EL (cell line): ENCODE results near the gene RPGR.
A peak's percentile ranks its signal among the peaks of the same experiment; 100 is the strongest.

Experiments used
- DNase-seq: peaks from one replicate; pipeline ENCODE4 v3.0.0-alpha.2; 2016

RPGR gene, protein sequence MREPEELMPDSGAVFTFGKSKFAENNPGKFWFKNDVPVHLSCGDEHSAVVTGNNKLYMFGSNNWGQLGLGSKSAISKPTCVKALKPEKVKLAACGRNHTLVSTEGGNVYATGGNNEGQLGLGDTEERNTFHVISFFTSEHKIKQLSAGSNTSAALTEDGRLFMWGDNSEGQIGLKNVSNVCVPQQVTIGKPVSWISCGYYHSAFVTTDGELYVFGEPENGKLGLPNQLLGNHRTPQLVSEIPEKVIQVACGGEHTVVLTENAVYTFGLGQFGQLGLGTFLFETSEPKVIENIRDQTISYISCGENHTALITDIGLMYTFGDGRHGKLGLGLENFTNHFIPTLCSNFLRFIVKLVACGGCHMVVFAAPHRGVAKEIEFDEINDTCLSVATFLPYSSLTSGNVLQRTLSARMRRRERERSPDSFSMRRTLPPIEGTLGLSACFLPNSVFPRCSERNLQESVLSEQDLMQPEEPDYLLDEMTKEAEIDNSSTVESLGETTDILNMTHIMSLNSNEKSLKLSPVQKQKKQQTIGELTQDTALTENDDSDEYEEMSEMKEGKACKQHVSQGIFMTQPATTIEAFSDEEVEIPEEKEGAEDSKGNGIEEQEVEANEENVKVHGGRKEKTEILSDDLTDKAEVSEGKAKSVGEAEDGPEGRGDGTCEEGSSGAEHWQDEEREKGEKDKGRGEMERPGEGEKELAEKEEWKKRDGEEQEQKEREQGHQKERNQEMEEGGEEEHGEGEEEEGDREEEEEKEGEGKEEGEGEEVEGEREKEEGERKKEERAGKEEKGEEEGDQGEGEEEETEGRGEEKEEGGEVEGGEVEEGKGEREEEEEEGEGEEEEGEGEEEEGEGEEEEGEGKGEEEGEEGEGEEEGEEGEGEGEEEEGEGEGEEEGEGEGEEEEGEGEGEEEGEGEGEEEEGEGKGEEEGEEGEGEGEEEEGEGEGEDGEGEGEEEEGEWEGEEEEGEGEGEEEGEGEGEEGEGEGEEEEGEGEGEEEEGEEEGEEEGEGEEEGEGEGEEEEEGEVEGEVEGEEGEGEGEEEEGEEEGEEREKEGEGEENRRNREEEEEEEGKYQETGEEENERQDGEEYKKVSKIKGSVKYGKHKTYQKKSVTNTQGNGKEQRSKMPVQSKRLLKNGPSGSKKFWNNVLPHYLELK

GRCh38 chrX:38327007-38327774 is at the start of gene RPGR:
Gene RPGR, minus strand, starts transcription at chrX:38327509. Its CDS starts 142 bp downstream, at chrX:38327367.
- DNase-seq = peak; percentile 88

DNA sequence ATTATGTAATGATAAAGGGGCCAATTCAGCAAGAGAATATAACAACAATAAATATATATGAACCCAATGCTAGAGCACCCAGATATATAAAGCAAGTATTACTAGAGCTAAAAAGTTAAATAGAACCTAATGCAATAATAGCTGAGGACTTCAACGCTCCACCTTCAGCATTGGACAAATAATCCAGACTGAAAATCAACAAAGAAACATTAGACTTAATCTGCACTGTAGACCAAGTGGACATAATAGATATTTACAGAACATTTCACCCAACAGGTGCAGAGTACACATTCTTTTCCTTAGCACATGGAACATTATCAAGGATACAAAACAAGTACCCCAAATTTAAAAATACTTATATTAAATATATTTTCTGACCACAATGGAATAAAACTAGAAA is 49.4 kb upstream of the RPGR start:
- no peak for DNase-seq

DNA sequence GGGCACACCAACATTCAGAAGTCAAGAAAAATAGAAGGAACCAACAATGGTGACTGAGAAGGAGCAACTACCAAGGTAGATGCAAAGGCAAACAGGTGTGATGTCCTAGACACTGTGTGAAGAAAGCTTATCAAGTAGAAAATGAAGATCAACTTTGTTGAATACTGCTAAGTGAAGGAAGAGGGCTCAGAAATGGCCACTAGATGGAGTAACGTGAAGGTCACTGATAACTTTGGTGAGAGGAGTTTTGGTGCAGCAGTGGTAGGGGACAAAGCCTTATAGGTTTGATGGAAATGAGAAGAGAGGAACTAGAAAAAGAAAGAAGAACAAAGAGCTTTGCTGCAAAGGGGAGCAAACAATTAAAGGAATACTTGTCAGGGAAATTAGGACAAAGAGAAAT is 48.6 kb upstream of the RPGR start:
- no peak for DNase-seq

- DNase-seq = no peak
Measured at GRCh38 chrX:38374431-38374830, 47.1 kb upstream of the RPGR start.

DNA sequence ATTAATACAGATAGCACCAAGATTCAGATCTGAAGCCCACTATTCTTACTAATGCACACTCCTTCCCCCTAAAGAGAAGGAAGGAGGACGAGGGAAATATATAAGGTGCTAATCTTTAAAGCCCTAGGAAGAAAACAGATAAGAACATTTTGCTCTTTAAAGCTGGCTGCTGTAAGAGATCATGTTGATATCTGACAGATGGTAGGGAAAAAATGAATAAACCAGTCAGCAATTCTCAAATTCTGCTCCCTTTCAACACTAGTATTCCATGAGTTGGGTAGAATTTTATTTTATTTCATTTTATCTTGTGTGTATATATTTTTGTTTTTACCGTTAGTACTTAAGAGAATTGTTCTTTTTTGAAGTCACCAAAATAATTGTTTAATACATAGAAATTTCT is 44.3 kb upstream of the RPGR start:
- no peak for DNase-seq

- no peak for DNase-seq
Measured at GRCh38 chrX:38368774-38369173, 41.5 kb upstream of the RPGR start.

- no peak for DNase-seq
Measured at GRCh38 chrX:38365954-38366353, 38.6 kb upstream of the RPGR start.

DNA sequence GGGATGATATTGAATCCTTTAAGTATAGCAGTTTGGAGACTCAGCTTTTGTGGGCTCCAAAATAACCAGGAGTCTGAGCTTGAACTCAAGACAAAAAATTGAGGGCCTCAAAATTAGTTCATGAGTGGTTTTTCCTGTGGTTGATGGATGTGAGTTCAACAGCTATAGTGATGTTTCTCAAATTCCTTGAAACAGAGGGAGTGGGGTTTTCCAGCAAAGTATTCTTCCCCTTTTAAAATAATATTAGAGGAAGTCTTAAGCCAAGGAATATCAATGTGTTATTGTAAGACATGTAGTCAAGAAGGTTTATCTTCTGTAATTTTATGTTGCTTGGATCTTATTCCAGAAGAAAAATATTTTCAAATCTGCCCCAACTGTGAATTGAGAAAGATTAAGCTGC is 35.7 kb upstream of the RPGR start:
- DNase-seq = no peak

- DNase-seq = no peak
Measured at GRCh38 chrX:38357747-38358673, 30.7 kb upstream of the RPGR start.

DNA sequence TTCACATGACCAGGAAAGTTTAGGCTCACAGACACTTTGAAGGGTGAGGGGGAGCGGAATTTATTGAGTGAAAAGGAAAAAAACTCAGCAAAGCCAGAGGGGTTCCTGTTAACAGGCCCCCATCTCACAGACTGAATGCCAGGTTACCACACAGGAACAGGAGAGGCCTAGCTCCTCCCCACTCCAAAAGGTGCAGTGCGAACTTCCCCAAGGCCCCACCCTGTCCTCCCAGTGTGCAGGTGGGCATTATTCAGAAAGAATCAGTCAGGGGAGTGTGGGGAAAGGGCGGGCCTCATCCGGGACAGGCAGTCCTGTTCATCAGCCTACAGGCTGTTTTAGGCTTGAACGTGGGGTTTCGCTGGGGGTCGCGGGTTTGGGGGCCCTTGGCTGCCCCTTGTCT is 29.1 kb upstream of the RPGR start:
- DNase-seq = no peak

GRCh38 chrX:38352362-38352761 is 25.1 kb upstream of the RPGR start, which contains the start of gene OTC:
Gene OTC, plus strand, starts transcription at chrX:38352604. Its CDS starts 93 bp downstream, at chrX:38352697.
- DNase-seq = no peak

GRCh38 chrX:38351346-38351745 is 24.0 kb upstream of the RPGR start:
- no peak for DNase-seq

DNA sequence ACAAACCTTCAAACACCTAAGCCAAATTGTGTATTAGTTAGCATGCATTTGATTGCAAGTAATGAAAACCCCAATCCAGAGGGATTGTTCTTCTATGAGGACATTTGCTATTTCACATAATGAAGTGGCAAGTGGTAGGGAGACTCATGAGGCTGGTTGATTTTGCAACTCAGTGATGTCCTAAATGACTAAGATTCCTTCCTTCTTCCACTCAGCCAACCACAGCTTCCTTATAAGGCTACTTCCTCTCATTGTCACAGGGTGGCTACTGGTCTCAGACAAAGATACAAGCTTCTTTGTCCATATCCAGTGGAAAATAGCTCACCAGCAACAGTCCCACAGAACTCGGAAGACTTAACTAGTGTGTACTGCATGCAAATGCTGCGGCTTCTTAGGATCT is 19.8 kb upstream of the RPGR start:
- peak; percentile 11 for DNase-seq

DNA sequence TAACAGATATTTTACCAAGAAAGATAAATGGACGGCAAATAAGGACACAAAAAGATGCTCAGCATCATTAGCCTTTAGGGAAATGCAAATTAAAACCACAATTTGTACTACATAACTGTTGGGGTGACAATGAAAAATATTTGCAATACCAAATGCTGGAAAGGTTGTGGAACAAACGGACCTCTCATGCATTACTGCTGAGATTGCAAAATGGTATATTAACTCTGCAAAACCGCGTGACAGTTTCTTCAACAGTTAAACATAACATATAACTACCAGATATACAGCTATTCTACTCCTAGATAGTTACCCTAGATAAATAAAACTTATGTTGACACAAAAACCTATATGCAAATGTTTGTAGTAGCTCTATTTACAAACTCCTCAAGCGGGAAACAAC is 18.8 kb upstream of the RPGR start:
- no peak for DNase-seq

GRCh38 chrX:38342853-38343778 is 15.8 kb upstream of the RPGR start:
- DNase-seq = no peak

GRCh38 chrX:38341442-38341841 is 14.1 kb upstream of the RPGR start:
- no peak for DNase-seq

GRCh38 chrX:38336538-38337240 is 9.4 kb upstream of the RPGR start:
- DNase-seq = no peak

DNA sequence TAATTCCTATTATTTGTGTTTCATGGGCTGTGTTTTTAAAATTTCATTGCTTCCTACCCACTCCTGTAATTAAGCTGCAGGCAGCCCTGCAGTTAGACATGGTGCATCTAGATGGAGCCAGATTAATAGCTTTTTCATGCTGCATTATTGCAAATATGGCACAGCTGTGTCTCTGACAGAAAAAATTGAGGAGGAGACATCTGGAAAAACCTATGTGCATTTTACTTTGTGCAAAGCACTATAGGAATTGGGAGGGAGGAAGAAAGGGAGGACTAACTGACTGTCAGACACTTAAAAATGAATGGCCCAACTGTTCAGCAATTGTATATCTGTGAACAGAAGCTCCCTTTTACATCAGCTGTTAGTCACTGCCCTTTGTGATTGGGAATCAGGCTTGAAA is 8.1 kb upstream of the RPGR start:
- DNase-seq = no peak

- DNase-seq = no peak
Measured at GRCh38 chrX:38332505-38332904, 5.2 kb upstream of the RPGR start.

DNA sequence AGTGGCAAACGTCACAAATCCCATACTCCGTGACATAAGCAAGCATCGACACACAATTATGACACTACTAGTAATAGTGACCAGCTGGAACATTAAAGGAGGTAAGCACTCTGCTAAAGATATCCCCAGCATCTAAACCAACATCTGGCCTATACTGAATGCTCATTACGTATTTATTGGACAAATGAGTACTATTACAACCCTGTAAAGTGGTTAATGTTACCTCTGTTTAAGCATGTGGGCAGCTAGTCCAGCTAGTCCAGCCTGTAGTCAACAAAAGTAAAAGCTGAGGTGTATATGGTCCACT is 419 bp upstream of the RPGR start:
- no peak for DNase-seq
